Measurements from ENCODE around the gene ZNF831.

Gene ZNF831

DNA sequence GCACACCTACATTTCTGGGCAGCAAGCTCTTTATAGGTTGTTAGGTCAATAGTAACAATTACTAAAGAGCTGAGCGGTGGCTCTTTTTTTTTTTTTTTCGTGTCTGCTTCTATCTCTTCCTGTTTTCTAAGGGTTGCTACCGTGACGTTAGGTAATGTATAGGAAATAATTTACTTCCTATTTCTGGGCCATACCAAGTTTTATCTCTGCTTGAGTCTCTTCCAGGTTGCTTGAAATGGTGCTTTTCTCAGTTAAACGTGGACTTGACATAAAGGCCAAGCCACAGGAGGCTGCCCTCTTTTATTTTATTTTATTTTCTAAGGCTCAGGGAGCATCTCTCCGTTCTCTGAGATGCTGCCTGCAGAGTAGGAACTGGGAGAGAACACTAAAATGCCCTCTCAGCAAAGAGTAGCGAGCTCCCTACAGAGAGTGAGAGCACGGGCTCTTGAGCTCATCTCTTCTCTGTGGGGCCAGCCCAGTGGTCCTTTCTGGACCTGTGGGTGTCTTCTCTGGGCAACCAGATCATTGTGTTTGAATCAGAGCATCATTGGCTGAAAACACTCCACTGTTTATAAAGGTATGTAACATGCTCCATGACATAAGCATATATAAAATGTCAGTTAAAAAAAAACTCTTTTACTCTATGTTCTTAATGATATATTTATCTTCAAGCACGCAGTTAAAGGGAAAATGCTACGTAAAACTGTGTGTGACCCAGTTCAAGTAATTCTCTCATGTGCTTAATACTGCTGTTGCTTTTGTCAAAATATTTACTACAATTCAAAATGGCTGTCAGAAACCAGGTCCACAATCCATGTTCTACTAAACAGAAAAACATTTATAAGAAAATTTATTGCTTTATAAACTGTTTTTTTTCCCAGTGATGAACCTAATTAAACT lies at the start of gene ZNF831:
Gene ZNF831 (plus strand): TSS at position 191 of the 900 bp plus-strand sequence. CDS start 27,199 bp downstream, outside the sequence.
- Histone ChIP-seq H3K79me2 (ENCODE audit: insufficient read depth, low read depth) (no peaks in the 10 kb centered on the region), H3K27me3 (ENCODE audit: insufficient read depth, low read depth) (no peaks in the 10 kb centered on the region), H3K4me3 (IDR thresholded peaks at IDR 0.05; ENCODE audit: insufficient read depth, low read depth, low read length) (no peak within 1 kb of the TSS), H3K4me2 (no peak within 1 kb of the TSS), H3K4me1 (ENCODE audit: low read depth, poor library complexity, severe bottlenecking) (no peaks in the 10 kb centered on the region), H3K9ac (no peak within 1 kb of the TSS), H2AFZ (ENCODE audit: low read depth) (no peak within 1 kb of the TSS), H3K36me3 (ENCODE audit: insufficient read depth) (no peaks in the 10 kb centered on the region), H3K27ac (no peak within 1 kb of the TSS), H4K20me1 (ENCODE audit: insufficient read depth) (no peaks in the 10 kb centered on the region)
- TF ChIP-seq CTCF (conservative IDR thresholded peaks at IDR 0.05; ENCODE audit: low read depth, low read length) = no peak

DNA sequence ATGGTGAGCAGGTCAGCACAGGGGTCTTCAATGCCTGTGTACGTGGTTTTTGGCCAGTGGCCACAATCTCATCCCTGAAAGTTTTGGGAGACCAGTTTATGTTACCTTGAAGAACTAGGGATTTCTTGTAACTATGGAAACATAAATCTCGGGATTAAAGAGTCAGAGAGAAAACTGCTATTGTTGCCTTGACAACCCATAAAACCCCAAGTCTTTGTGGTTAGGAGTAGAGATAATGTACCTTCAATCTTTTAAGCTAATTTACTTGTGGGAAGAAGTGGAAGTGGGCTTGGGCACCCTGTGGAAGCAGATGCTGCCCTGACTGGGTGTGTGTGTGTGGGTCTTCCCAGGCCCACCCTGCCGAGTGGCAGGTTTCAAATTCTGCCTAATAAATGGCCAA lies 46.1 kb upstream of the ZNF831 start:
- no peak overlapping the region for H3K4me3 ChIP-seq (IDR thresholded peaks at IDR 0.05; ENCODE audit: insufficient read depth, low read depth, low read length)
- no peaks in the 10 kb centered on the region for H3K79me2 ChIP-seq (ENCODE audit: insufficient read depth, low read depth)
- TF ChIP-seq CTCF (conservative IDR thresholded peaks at IDR 0.05; ENCODE audit: low read depth, low read length) = no peak
- H3K27ac ChIP-seq = no peak overlapping the region
- H3K4me1 ChIP-seq (ENCODE audit: low read depth, poor library complexity, severe bottlenecking) = no peaks in the 10 kb centered on the region
- no peak overlapping the region for H3K4me2 ChIP-seq
- H3K27me3 ChIP-seq (ENCODE audit: insufficient read depth, low read depth) = peaks cover 9% of the 10 kb centered on the region; the same call in 1 of the 2 replicates
- no peaks in the 10 kb centered on the region for H3K36me3 ChIP-seq (ENCODE audit: insufficient read depth)
- no peaks in the 10 kb centered on the region for H4K20me1 ChIP-seq (ENCODE audit: insufficient read depth)
- H3K9ac ChIP-seq = no peak overlapping the region
- H2AFZ ChIP-seq (ENCODE audit: low read depth) = no peak overlapping the region

DNA sequence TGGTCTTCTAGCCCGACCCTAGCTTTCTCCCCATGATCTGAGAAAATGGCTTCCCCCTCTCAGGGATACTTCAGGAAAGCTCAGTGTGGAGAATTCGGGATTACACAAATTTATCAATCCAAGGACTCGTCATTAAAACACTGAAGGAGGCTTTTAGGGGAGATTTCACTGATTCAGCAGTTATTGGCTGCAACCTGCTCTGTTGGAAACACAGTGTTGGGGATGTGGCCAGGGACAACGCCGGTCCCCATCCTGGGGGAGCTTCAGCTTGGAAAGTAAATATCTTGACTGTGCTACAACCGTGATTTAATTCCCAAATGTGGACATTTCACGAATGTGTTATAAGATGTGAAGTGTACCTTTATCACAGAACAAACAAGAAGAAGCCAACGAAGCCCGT lies 44.8 kb upstream of the ZNF831 start:
- H3K9ac ChIP-seq = no peak overlapping the region
- no peak overlapping the region for H3K27ac ChIP-seq
- no peak overlapping the region for H3K4me3 ChIP-seq (IDR thresholded peaks at IDR 0.05; ENCODE audit: insufficient read depth, low read depth, low read length)
- H3K4me2 ChIP-seq = no peak overlapping the region
- peaks cover 19% of the 10 kb centered on the region; the same call in 1 of the 2 replicates for H3K27me3 ChIP-seq (ENCODE audit: insufficient read depth, low read depth)
- TF ChIP-seq CTCF (conservative IDR thresholded peaks at IDR 0.05; ENCODE audit: low read depth, low read length) = no peak
- no peaks in the 10 kb centered on the region for H4K20me1 ChIP-seq (ENCODE audit: insufficient read depth)
- H3K79me2 ChIP-seq (ENCODE audit: insufficient read depth, low read depth) = no peaks in the 10 kb centered on the region
- H3K36me3 ChIP-seq (ENCODE audit: insufficient read depth) = no peaks in the 10 kb centered on the region
- no peaks in the 10 kb centered on the region for H3K4me1 ChIP-seq (ENCODE audit: low read depth, poor library complexity, severe bottlenecking)
- H2AFZ ChIP-seq (ENCODE audit: low read depth) = no peak overlapping the region

- Histone ChIP-seq H3K27me3 (ENCODE audit: insufficient read depth, low read depth) (peaks cover 28% of the 10 kb centered on the region; the same call in 1 of the 2 replicates), H3K4me2 (no peak overlapping the region), H4K20me1 (ENCODE audit: insufficient read depth) (no peaks in the 10 kb centered on the region), H2AFZ (ENCODE audit: low read depth) (no peak overlapping the region), H3K4me1 (ENCODE audit: low read depth, poor library complexity, severe bottlenecking) (no peaks in the 10 kb centered on the region), H3K27ac (no peak overlapping the region), H3K4me3 (IDR thresholded peaks at IDR 0.05; ENCODE audit: insufficient read depth, low read depth, low read length) (no peak overlapping the region), H3K36me3 (ENCODE audit: insufficient read depth) (no peaks in the 10 kb centered on the region), H3K79me2 (ENCODE audit: insufficient read depth, low read depth) (no peaks in the 10 kb centered on the region), H3K9ac (no peak overlapping the region)
- no peak for TF ChIP-seq CTCF (conservative IDR thresholded peaks at IDR 0.05; ENCODE audit: low read depth, low read length)
Measured at GRCh38 chr20:59120491-59120890, 43.1 kb upstream of the ZNF831 start.
